Caco-2 (cell line): ENCODE measurements around the gene FBXL19. TPM values are rescaled to one million over a fixed set of nuclear protein-coding genes. Genes with fewer than 3 reads are reported as not detected.
"Not testable (repeated sequence)": the region's sequence is repeated elsewhere in the genome, so short reads cannot be mapped to it uniquely, and the experiment has no call there.

ENCODE experiments used
- BruUV-seq: library from RNA; stranded (reverse); fragments of 400-500 nt; replicated peaks from 2 replicates; lab custom pipeline; 2021; lab: Mats Ljungman, UMichigan
- CTCF ChIA-PET: fragments of 300-600 bp; sonication (Branson Sonifier 250); formaldehyde crosslinking; loops from one replicate; lab custom pipeline; 2022; ENCODE audit warnings: antibody characterized with exemption; lab: Charles Lee
- POLR2A ChIA-PET: fragments of 300-600 bp; sonication (Branson Sonifier 250); formaldehyde crosslinking; loops from one replicate; lab custom pipeline; 2022; ENCODE audit warnings: antibody characterized with exemption; lab: Charles Lee
- DNase-seq, 2 experiments: peaks; one replicate each; pipeline versions ENCODE4 v3.0.0 to v3.0.0-alpha.2; 2020 to 2022
- H3K27me3 ChIP-seq: replicated peaks from 2 replicates; pipeline ENCODE4 v1.6.0; 2011; ENCODE audit warnings: low read length; ENCODE audit not compliant: control insufficient read depth, insufficient read depth
- H3K36me3 ChIP-seq: 2 replicates; pipeline ENCODE4 v1.5.1; 2011; ENCODE audit warnings: low read length; ENCODE audit not compliant: control insufficient read depth, insufficient read depth
- H3K4me1 ChIP-seq: fragments of 250-450 bp; sonication (Bioruptor Pico); 2 replicates; pipeline ENCODE4 v1.5.1; 2020; ENCODE audit warnings: mild to moderate bottlenecking
- H3K4me3 ChIP-seq: 2 replicates; pipeline ENCODE4 v1.5.1; 2011; ENCODE audit warnings: low read depth, mild to moderate bottlenecking, control low read depth, low read length
- H3K9me3 ChIP-seq: fragments of 250-450 bp; sonication (Bioruptor Pico); 2 replicates; pipeline ENCODE4 v1.5.1; 2020; ENCODE audit warnings: mild to moderate bottlenecking, moderate library complexity
- H3K27ac Mint-ChIP-seq: one replicate; pipeline ENCODE4 v1.8.0; 2022; ENCODE audit warnings: mixed read lengths; ENCODE audit not compliant: unreplicated experiment
- H3K27me3 Mint-ChIP-seq: one replicate; pipeline ENCODE4 v1.8.0; 2022; ENCODE audit warnings: mixed read lengths; ENCODE audit not compliant: insufficient read depth, unreplicated experiment
- H3K36me3 Mint-ChIP-seq: one replicate; pipeline ENCODE4 v1.8.0; 2022; ENCODE audit warnings: mild to moderate bottlenecking, mixed read lengths; ENCODE audit not compliant: insufficient read depth, unreplicated experiment
- H3K4me1 Mint-ChIP-seq: one replicate; pipeline ENCODE4 v1.8.0; 2022; ENCODE audit warnings: low read depth, mixed read lengths; ENCODE audit not compliant: unreplicated experiment
- H3K4me3 Mint-ChIP-seq: one replicate; pipeline ENCODE4 v1.8.0; 2022; ENCODE audit warnings: mild to moderate bottlenecking, moderate library complexity, mixed read lengths; ENCODE audit not compliant: unreplicated experiment
- H3K9me3 Mint-ChIP-seq: one replicate; pipeline ENCODE4 v1.8.0; 2022; ENCODE audit warnings: mixed read lengths; ENCODE audit not compliant: unreplicated experiment
- intact Hi-C: fragments of 100-400 bp; cut with micrococcal nuclease; formaldehyde crosslinking; loops from one replicate; pipeline ENCODE4 v1.10.0; 2022; ENCODE audit not compliant: unreplicated experiment
- total RNA-seq: library from RNA; stranded (reverse); gene quantifications from 2 replicates; pipeline ENCODE4 v1.2.3, GENCODE V29; 2022
- TF ChIP-seq, protein P1 (sequence below), 2 experiments: fragments of 200-600 bp in 1 of 2; IDR thresholded peaks; 1 replicate in 1 of 2; 2 replicates in 1 of 2; pipeline versions ENCODE4 v1.5.1 to v1.8.0; 2011 to 2022; ENCODE audit warnings: antibody characterized with exemption in 1 of 2, control low read depth in 1 of 2, inconsistent platforms in 1 of 2, low read depth in 1 of 2, low read length in 1 of 2, mild to moderate bottlenecking in 1 of 2, moderate library complexity in 1 of 2; ENCODE audit not compliant: insufficient read depth in 1 of 2, severe bottlenecking in 1 of 2, unreplicated experiment in 1 of 2

FBXL19 gene
- total RNA-seq, 1 experiment from 2014 or later = 20.2 TPM

- intact Hi-C loops = no loop called here
- Mint-ChIP-seq H3K4me3 (no peak overlapping the region), H3K36me3 (peaks cover 42% of the 10 kb centered on the region), H3K9me3 (no peaks in the 10 kb centered on the region), H3K27me3 (no peaks in the 10 kb centered on the region), H3K27ac (no peak overlapping the region), H3K4me1 (no peaks in the 10 kb centered on the region)
- ChIA-PET CTCF (interaction anchor here (0.7 kb wide), 1 partner anchor 44 kb away, joined by 3 read pairs; no protein-coding TSS in a partner anchor), POLR2A (no interaction called here)
- BruUV-seq = no TSS peak
- Histone ChIP-seq H3K9me3 (no peaks in the 10 kb centered on the region), H3K36me3 (peaks cover 2% of the 10 kb centered on the region; the same call in 1 of the 2 replicates), H3K27me3 (no peaks in the 10 kb centered on the region), H3K4me3 (no peak overlapping the region), H3K4me1 (no peaks in the 10 kb centered on the region)
- TF ChIP-seq, protein P1, sequence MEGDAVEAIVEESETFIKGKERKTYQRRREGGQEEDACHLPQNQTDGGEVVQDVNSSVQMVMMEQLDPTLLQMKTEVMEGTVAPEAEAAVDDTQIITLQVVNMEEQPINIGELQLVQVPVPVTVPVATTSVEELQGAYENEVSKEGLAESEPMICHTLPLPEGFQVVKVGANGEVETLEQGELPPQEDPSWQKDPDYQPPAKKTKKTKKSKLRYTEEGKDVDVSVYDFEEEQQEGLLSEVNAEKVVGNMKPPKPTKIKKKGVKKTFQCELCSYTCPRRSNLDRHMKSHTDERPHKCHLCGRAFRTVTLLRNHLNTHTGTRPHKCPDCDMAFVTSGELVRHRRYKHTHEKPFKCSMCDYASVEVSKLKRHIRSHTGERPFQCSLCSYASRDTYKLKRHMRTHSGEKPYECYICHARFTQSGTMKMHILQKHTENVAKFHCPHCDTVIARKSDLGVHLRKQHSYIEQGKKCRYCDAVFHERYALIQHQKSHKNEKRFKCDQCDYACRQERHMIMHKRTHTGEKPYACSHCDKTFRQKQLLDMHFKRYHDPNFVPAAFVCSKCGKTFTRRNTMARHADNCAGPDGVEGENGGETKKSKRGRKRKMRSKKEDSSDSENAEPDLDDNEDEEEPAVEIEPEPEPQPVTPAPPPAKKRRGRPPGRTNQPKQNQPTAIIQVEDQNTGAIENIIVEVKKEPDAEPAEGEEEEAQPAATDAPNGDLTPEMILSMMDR (IDR thresholded peaks at IDR 0.05; ENCODE audit: insufficient read depth in 1 of 2, low read depth in 1 of 2, low read length in 1 of 2, severe bottlenecking in 1 of 2, unreplicated experiment in 1 of 2) = peak; percentile 50
- peak in 1 of 2 experiments; percentile 59 for DNase-seq
These were observed 11.6 kb downstream of the FBXL19 start for GRCh38 chr16:30934827-30935557.

DNA sequence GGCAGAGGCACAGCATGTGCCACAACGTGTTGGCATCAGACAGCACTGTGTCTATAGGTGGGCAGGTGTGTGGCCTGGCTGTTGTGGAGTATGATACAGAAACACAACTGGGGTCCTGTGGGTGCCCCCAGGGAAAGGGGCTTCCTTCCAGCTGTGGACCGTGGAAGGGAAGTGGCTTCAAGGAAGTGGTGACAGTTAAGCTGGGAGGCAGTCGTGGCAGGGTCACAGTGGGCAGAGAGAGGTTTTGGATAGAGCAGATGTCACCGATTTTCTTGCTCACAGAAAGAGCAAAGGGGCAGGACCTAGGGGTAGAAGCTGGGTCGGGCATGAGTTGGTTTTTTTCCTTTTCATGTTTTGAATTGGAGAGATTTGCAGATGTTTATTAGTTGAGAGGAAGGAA lies 14.3 kb downstream of the FBXL19 start:
- Mint-ChIP-seq H3K27me3 (no peaks in the 10 kb centered on the region), H3K9me3 (no peaks in the 10 kb centered on the region), H3K4me1 (no peaks in the 10 kb centered on the region), H3K27ac (no peak overlapping the region), H3K36me3 (peaks cover 44% of the 10 kb centered on the region), H3K4me3 (no peak overlapping the region)
- no peak for DNase-seq
- BruUV-seq = no TSS peak
- Histone ChIP-seq H3K36me3 (no peaks in the 10 kb centered on the region; the same call in 1 of the 2 replicates), H3K27me3 (no peaks in the 10 kb centered on the region), H3K9me3 (no peaks in the 10 kb centered on the region), H3K4me3 (no peak overlapping the region), H3K4me1 (peaks cover 7% of the 10 kb centered on the region; the same call in 1 of the 2 replicates)
- CTCF ChIA-PET = interaction anchor here (0.8 kb wide), 1 partner anchor 159 kb away, joined by 3 read pairs; no protein-coding TSS in a partner anchor
- TF ChIP-seq, protein P1 (IDR thresholded peaks at IDR 0.05; ENCODE audit: insufficient read depth in 1 of 2, low read depth in 1 of 2, low read length in 1 of 2, severe bottlenecking in 1 of 2, unreplicated experiment in 1 of 2) = no peak
- intact Hi-C loops = no loop called here
- POLR2A ChIA-PET = no interaction called here

DNA sequence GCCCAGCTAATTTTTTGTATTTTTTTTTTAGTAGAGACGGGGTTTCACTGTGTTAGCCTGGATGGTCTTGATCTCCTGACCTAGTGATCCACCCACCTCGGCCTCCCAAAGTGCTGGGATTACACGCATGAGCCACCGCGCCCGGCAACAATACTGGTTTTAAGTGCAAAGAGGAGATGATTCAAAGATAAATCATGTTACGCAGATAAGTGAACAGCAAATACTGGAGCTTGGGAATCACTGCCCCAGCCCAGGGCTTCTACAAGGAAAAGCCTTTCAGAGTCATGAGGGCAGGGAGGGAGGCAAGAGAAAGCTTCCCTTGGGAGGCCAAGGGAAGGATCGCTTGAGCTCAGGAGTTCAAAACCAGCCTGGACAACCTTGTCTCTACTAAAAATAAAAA lies 16.2 kb downstream of the FBXL19 start:
- H3K27me3 ChIP-seq, POLR2A ChIA-PET, H3K4me1 Mint-ChIP-seq, H3K4me3 Mint-ChIP-seq, H3K36me3 ChIP-seq, BruUV-seq, H3K27me3 Mint-ChIP-seq, H3K4me1 ChIP-seq, intact Hi-C loops, H3K9me3 ChIP-seq, DNase-seq, H3K27ac Mint-ChIP-seq, H3K9me3 Mint-ChIP-seq, H3K4me3 ChIP-seq: not testable (repeated sequence)
- CTCF ChIA-PET = interaction anchor here (0.6 to 1.1 kb wide), 2 partner anchors 95 to 289 kb away, joined by 3 to 4 read pairs; partner anchors contain the start of gene PRR14
- peaks cover 56% of the 10 kb centered on the region for H3K36me3 Mint-ChIP-seq
